Gastrocnemius medialis (tissue), 4 donors: ENCODE data around the gene TRIM5. TPM values are rescaled to one million over a fixed set of nuclear protein-coding genes. Genes with fewer than 3 reads are reported as not detected.
"Not testable (repeated sequence)": the region's sequence is repeated elsewhere in the genome, so short reads cannot be mapped to it uniquely, and the experiment has no call there.

ENCODE experiments used
- ATAC-seq, 2 donors: fragments of 150-250 bp; one replicate each; pipeline ENCODE4 v1.9.1; 2016
- DNase-seq, 2 donors: peaks; one replicate each; pipeline ENCODE4 v3.0.0-alpha.2; 2019
- H3K27ac ChIP-seq, 4 donors: fragments of 200-600 bp; sonication (generic); 1 replicate in 1 of 4; 2 replicates in 3 of 4; pipeline ENCODE4 v1.5.1; 2016 to 2018; ENCODE audit warnings: mild to moderate bottlenecking in 2 of 4, moderate library complexity in 1 of 4
- H3K27me3 ChIP-seq, 3 donors: fragments of 200-600 bp; sonication (generic) in 2 of 3; 1 replicate in 1 of 3; 2 replicates in 2 of 3; pipeline versions ENCODE4 v1.5.1 to v1.6.0; 2016 to 2019; ENCODE audit warnings: mild to moderate bottlenecking in 1 of 3, moderate library complexity in 1 of 3
- H3K36me3 ChIP-seq, 2 donors: fragments of 200-600 bp; sonication (generic) in 1 of 2; one replicate each; pipeline ENCODE4 v1.5.1; 2017 to 2018
- H3K4me1 ChIP-seq, 2 donors: fragments of 200-600 bp; sonication (generic) in 1 of 2; one replicate each; pipeline ENCODE4 v1.5.1; 2016 to 2017; ENCODE audit warnings: mild to moderate bottlenecking in 2 of 2
- H3K4me3 ChIP-seq, 4 donors: fragments of 200-600 bp; sonication (generic) in 3 of 4; 1 replicate in 1 of 4; 2 replicates in 3 of 4; pipeline ENCODE4 v1.5.1; 2016 to 2019; ENCODE audit warnings: mild to moderate bottlenecking in 2 of 4
- H3K9me3 ChIP-seq, 3 donors: fragments of 200-600 bp; sonication (generic) in 2 of 3; 1 replicate in 1 of 3; 2 replicates in 2 of 3; pipeline ENCODE4 v1.5.1; 2016 to 2019
- POLR2A ChIP-seq, 2 donors: fragments of 450-650 bp; IDR thresholded peaks; one replicate each; pipeline ENCODE4 v1.6.1; 2017; ENCODE audit warnings: antibody characterized with exemption in 2 of 2, mild to moderate bottlenecking in 2 of 2, moderate library complexity in 2 of 2
- in situ Hi-C, 4 donors: fragments of 200-750 bp; cut with MboI; loops; one replicate each; pipeline versions ENCODE4 v1.15.0 to v1.8.0; 2017; ENCODE audit warnings: low sequenced_read_pairs in 4 of 4
- intact Hi-C: fragments of 100-400 bp; cut with DNase I; formaldehyde crosslinking; loops from one replicate; pipeline ENCODE4 v1.15.1; 2023; ENCODE audit warnings: low total_unique reads
- total RNA-seq, 4 donors: library from RNA; depleted of rRNA; stranded (reverse); fragments of >200 nt; gene quantifications; one replicate each; pipeline versions ENCODE4 v1.1.0 to v1.2.3, GENCODE V29; 2016
- TF ChIP-seq, protein P1 (sequence below), 5 experiments: fragments of 450-650 bp in 3 of 5; fragments of 200-600 bp in 2 of 5; sonication (generic) in 2 of 5; IDR thresholded peaks in 4 of 5; conservative IDR thresholded peaks in 1 of 5; 1 replicate in 4 of 5; 2 replicates in 1 of 5; pipeline ENCODE4 v1.5.1; 2016 to 2019; ENCODE audit warnings: antibody characterized with exemption in 5 of 5, mild to moderate bottlenecking in 3 of 5, moderate library complexity in 3 of 5

The TRIM5 gene
- total RNA-seq, 4 donors from 2014 or later, result 2.3 to 3.9 (median 2.6) TPM

DNA sequence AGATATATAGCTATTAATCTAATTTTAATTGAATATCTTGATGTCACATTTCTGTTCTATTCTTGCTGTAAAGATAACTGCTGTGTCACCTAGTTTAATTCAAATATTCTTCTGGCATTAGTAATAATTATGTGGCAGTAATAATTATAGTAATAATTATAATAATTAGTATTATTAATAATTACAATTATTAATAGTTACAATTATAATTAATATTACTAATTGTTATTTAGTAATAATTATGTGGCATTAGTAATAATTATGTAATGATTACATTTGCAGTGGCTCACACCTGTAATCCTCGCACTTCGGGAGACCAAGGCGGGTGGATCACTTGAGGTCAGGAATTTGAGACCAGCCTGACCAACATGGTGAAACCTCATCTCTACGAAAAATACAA lies 1.6 kb upstream of the TRIM5 start:
- Histone ChIP-seq H3K4me1 (peaks cover 7 to 19% of the 10 kb centered on the region in 2 donors), H3K4me3 (no peak overlapping the region), H3K36me3 (no peaks in the 10 kb centered on the region), H3K27me3 (no peaks in the 10 kb centered on the region), H3K27ac (no peak overlapping the region), H3K9me3 (no peaks in the 10 kb centered on the region)
- intact Hi-C loops, result loop anchor here (10.0 kb wide), 1 partner anchor 638 kb away; the partner anchor contains the start of gene CAVIN3
- DNase-seq (no peak), ATAC-seq (no peak)
- in situ Hi-C loops, result no loop called here
- TF ChIP-seq, protein P1, sequence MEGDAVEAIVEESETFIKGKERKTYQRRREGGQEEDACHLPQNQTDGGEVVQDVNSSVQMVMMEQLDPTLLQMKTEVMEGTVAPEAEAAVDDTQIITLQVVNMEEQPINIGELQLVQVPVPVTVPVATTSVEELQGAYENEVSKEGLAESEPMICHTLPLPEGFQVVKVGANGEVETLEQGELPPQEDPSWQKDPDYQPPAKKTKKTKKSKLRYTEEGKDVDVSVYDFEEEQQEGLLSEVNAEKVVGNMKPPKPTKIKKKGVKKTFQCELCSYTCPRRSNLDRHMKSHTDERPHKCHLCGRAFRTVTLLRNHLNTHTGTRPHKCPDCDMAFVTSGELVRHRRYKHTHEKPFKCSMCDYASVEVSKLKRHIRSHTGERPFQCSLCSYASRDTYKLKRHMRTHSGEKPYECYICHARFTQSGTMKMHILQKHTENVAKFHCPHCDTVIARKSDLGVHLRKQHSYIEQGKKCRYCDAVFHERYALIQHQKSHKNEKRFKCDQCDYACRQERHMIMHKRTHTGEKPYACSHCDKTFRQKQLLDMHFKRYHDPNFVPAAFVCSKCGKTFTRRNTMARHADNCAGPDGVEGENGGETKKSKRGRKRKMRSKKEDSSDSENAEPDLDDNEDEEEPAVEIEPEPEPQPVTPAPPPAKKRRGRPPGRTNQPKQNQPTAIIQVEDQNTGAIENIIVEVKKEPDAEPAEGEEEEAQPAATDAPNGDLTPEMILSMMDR (IDR thresholded peaks at IDR 0.05 in 4 of 5, conservative IDR thresholded peaks at IDR 0.05 in 1 of 5), result no peak
- no peak for TF ChIP-seq POLR2A (IDR thresholded peaks at IDR 0.05)

DNA sequence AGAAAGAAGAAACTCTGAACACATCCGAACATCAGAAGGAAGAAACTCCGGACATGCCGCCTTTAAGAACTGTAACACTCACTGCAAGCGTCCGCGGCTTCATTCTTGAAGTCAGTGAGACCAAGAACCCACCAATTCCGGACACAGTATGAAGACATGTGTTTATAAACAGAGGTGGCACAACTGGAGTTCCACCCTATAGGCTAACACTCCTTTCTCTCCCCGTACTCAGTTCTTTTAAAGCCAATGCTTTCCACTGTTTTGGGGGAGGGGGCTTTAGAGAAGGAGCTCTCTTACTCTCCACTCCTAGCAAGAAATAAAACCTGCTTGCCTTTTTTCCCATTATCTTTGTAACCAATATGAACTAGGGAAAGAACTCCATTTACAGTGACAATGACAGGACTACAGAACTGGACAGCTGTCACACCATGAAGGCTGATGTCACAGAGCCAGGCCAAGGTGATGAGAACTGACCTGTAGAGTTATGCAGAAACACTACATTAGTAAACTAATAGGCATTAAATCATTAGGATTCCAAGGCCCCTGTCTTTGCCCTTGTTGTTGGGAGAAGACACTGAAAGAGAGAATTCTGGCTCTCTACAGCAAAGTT lies 733 bp downstream of the TRIM5 start:
- Histone ChIP-seq H3K9me3 (no peaks in the 10 kb centered on the region), H3K4me1 (peaks cover 7 to 17% of the 10 kb centered on the region in 2 donors), H3K4me3 (peak overlapping the region; percentile 56 to 67 (median 59)), H3K27me3 (no peaks in the 10 kb centered on the region), H3K27ac (peak overlapping the region; percentile 82 to 88 (median 86)), H3K36me3 (peaks cover 0 to 4% of the 10 kb centered on the region in 2 donors)
- DNase-seq (no peak), ATAC-seq (no peak)
- TF ChIP-seq POLR2A (IDR thresholded peaks at IDR 0.05), result no peak
- TF ChIP-seq, protein P1 (IDR thresholded peaks at IDR 0.05 in 4 of 5, conservative IDR thresholded peaks at IDR 0.05 in 1 of 5), result no peak
- in situ Hi-C loops, result no loop called here
- intact Hi-C loops, result loop anchor here (10.0 kb wide), 1 partner anchor 641 kb away; the partner anchor contains the start of gene CAVIN3

DNA sequence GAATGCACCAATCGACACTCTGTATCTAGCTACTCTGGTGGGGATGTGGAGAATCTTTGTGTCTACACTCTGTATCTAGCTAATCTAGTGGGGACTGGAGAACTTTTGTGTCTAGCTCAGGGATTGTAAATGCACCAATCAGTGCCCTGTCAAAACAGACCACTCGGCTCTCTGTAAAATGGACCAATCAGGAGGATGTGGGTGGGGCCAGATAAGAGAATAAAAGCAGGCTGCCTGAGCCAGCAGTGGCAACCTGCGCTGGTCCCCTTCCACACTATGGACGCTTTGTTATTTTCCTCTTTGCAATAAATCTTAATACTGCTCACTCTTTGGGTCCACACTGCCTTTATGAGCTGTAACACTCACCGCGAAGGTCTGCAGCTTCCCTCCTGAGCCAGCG lies 1.3 kb downstream of the TRIM5 start:
- in situ Hi-C loops, ATAC-seq, H3K36me3 ChIP-seq, DNase-seq, H3K27me3 ChIP-seq, H3K9me3 ChIP-seq: not testable (repeated sequence)
- intact Hi-C loops, result loop anchor here (10.0 kb wide), 1 partner anchor 641 kb away; the partner anchor contains the start of gene CAVIN3
- Histone ChIP-seq H3K4me1 (peaks cover 7 to 12% of the 10 kb centered on the region in 2 donors), H3K4me3 (peak overlapping the region in 2 of 4 donors; percentile 56 to 67), H3K27ac (peak overlapping the region; percentile 82 to 88 (median 86))

DNA sequence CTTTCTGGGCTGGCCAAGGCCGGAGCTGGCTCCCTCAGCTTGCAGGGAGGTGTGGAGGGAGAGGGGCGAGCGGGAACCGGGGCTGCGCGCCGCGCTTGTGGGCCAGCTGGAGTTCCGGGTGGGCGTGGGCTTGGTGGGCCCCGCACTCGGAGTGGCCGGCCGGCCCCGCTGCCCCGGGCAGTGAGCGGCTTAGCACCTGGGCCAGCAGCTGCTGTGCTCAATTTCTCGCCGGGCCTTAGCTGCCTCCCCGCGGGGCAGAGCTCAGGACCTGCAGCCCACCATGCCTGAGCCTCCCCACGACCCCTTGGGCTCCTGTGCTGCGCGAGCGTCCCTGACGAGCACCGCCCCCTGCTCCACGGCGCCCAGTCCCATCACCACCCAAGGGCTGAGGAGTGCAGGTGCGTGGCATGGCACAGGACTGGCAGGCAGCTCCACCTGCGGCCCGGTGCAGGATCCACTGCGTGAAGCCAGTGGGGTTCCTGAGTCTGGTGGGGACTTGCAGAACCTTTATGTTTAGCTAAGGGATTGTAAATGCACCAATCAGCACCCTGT lies 1.9 kb downstream of the TRIM5 start:
- DNase-seq, H3K27ac ChIP-seq, in situ Hi-C loops, H3K4me1 ChIP-seq, ATAC-seq, H3K4me3 ChIP-seq, H3K27me3 ChIP-seq, H3K36me3 ChIP-seq, H3K9me3 ChIP-seq: not testable (repeated sequence)
- intact Hi-C loops, result loop anchor here (10.0 kb wide), 1 partner anchor 642 kb away; the partner anchor contains the start of gene CAVIN3

DNA sequence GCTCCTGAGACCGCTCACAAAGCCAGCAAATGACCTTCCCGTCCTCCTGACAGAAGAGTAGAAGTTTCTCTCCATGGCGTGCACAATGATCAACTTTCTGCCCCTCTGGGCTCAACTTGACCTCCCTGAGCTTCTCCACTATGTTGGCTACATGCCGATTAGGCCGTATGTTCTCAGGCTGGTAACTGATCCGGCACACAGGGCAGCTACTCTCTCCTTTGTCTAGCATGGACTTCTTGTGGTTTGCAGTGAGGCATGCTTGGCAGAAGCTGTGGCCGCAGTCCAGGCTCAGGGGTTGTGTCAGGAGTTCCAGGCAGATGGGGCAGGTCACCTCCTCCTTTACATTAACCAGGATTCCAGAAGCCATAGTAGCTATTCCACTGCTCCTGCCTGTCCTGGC lies 5.1 kb downstream of the TRIM5 start:
- Histone ChIP-seq H3K4me3 (no peak overlapping the region), H3K27me3 (no peaks in the 10 kb centered on the region), H3K27ac (no peak overlapping the region), H3K4me1 (peaks cover 4 to 6% of the 10 kb centered on the region in 2 donors), H3K36me3 (peaks cover 0 to 14% of the 10 kb centered on the region in 2 donors), H3K9me3 (no peaks in the 10 kb centered on the region)
- DNase-seq, result no peak
- in situ Hi-C loops (no loop called here), intact Hi-C loops (loop anchor here (10.0 kb wide), 1 partner anchor 645 kb away; the partner anchor contains the start of gene CAVIN3)
- ATAC-seq, result no peak
- TF ChIP-seq, protein P1 (IDR thresholded peaks at IDR 0.05 in 4 of 5, conservative IDR thresholded peaks at IDR 0.05 in 1 of 5), result no peak
